K562 (cell line): ENCODE results near the gene ZNF577. TPM values are rescaled to one million over a fixed set of nuclear protein-coding genes. Genes with fewer than 3 reads are reported as not detected.

Experiments used
- ATAC-seq: fragments of 200-7000 bp; cut with Tn5 transposase; 3 replicates; pipeline ENCODE4 v1.9.1; 2020; ENCODE audit warnings: moderate library complexity
- BruUV-seq: library from RNA; stranded (reverse); fragments of 400-500 nt; replicated peaks from 2 replicates; lab custom pipeline; 2021; lab: Mats Ljungman, UMichigan
- CTCF ChIA-PET: fragments of 300-600 bp; formaldehyde crosslinking; extraction: SDS; loops from one replicate; lab custom pipeline; 2021; ENCODE audit warnings: low intra/inter-chr PET ratio; lab: Yijun Ruan, JAX
- POLR2A ChIA-PET: fragments of 300-600, 350-650 bp; sonication (Branson Sonifier 250); formaldehyde crosslinking; extraction: SDS; loops from one replicate; lab custom pipeline; 2021; ENCODE audit warnings: antibody characterized with exemption, inconsistent platforms; lab: Yijun Ruan, JAX
- DNase-seq, 4 experiments: peaks; one replicate each; pipeline versions ENCODE4 v3.0.0 to v3.0.0-alpha.2; 2011 to 2018; ENCODE audit warnings: low spot score in 3 of 4, mixed read lengths in 3 of 4; ENCODE audit errors: extremely low read depth in 1 of 4
- FAIRE-seq: peaks from 2 replicates; lab custom pipeline; 2011; peaks lifted over from hg19 to GRCh38; lab: Jason Lieb, UNC
- H2AFZ ChIP-seq: 2 replicates; pipeline ENCODE4 v1.6.0; 2011; ENCODE audit warnings: low read depth, low read length, control low read depth, inconsistent platforms
- H3K27ac ChIP-seq: fragments of 200-600 bp; 3 replicates; pipeline ENCODE4 v1.8.0; 2011; ENCODE audit warnings: low read depth, mild to moderate bottlenecking, control low read depth, inconsistent platforms, low read length, moderate library complexity, mixed read lengths; ENCODE audit errors: extremely low read depth
- H3K27me3 ChIP-seq, 2 experiments: fragments of 300-600 bp in 1 of 2; 2 replicates in 1 of 2; 3 replicates in 1 of 2; pipeline versions ENCODE4 v1.6.0 to v1.8.0; 2011; ENCODE audit warnings: inconsistent platforms in 2 of 2, low read length in 2 of 2, mild to moderate bottlenecking in 1 of 2, mixed read lengths in 1 of 2, moderate library complexity in 1 of 2; ENCODE audit not compliant: control insufficient read depth in 2 of 2, insufficient read depth in 2 of 2
- H3K36me3 ChIP-seq: fragments of 300-600 bp; 3 replicates; pipeline ENCODE4 v1.8.0; 2011; ENCODE audit warnings: mild to moderate bottlenecking, low read length, inconsistent platforms; ENCODE audit not compliant: control insufficient read depth, insufficient read depth
- H3K4me1 ChIP-seq, 2 experiments: fragments of 200-600 bp in 1 of 2; replicated peaks in 1 of 2; 2 replicates in 1 of 2; 3 replicates in 1 of 2; pipeline versions ENCODE4 v1.5.1 to v1.8.0; 2011; ENCODE audit warnings: inconsistent platforms in 2 of 2, low read length in 2 of 2, mild to moderate bottlenecking in 1 of 2, mixed read lengths in 1 of 2, moderate library complexity in 1 of 2; ENCODE audit not compliant: control insufficient read depth in 2 of 2, insufficient read depth in 2 of 2
- H3K4me2 ChIP-seq: 2 replicates; pipeline ENCODE4 v1.6.1; 2011; ENCODE audit warnings: low read length, control low read depth, inconsistent platforms, mixed read lengths; ENCODE audit not compliant: insufficient read depth
- H3K4me3 ChIP-seq: fragments of 200-600 bp; sonication (generic), shearing (Covaris generic); 2 replicates; pipeline ENCODE4 v1.5.1; 2016; ENCODE audit warnings: control low read depth, inconsistent platforms
- H3K79me2 ChIP-seq: fragments of 200-600 bp; 3 replicates; pipeline ENCODE4 v1.8.0; 2011; ENCODE audit warnings: low read length, inconsistent platforms; ENCODE audit not compliant: control insufficient read depth, insufficient read depth
- H3K9ac ChIP-seq, 2 experiments: 2 replicates each; pipeline versions ENCODE4 v1.6.0 to v1.6.1; 2011; ENCODE audit warnings: low read depth in 2 of 2, low read length in 2 of 2, control low read depth in 1 of 2, inconsistent platforms in 1 of 2, mild to moderate bottlenecking in 1 of 2, mixed read lengths in 1 of 2; ENCODE audit not compliant: insufficient read depth in 1 of 2
- H3K9me1 ChIP-seq: one replicate; pipeline ENCODE4 v1.6.0; 2011; ENCODE audit warnings: inconsistent platforms, mild to moderate bottlenecking, low read length, moderate library complexity; ENCODE audit not compliant: control insufficient read depth, insufficient read depth
- H3K9me3 ChIP-seq: replicated peaks from 2 replicates; pipeline ENCODE4 v1.5.1; 2011; ENCODE audit warnings: low read depth, low read length, inconsistent platforms; ENCODE audit not compliant: control insufficient read depth, insufficient read depth
- H4K20me1 ChIP-seq: replicated peaks from 2 replicates; pipeline ENCODE4 v1.6.1; 2011; ENCODE audit warnings: low read length, inconsistent platforms, mixed read lengths; ENCODE audit not compliant: control insufficient read depth, insufficient read depth
- BRF2 ChIP-seq: IDR thresholded peaks from 3 replicates; pipeline ENCODE4 v1.6.1; 2011; ENCODE audit warnings: borderline replicate concordance, mild to moderate bottlenecking; ENCODE audit not compliant: insufficient read length, insufficient read depth
- CHCHD3 ChIP-seq: fragments of 250-450 bp; sonication (Bioruptor Pico); IDR thresholded peaks from 2 replicates; pipeline ENCODE4 v2.1.2; 2022; ENCODE audit warnings: mild to moderate bottlenecking
- DPF2 ChIP-seq: fragments of 450-650 bp; IDR thresholded peaks from 2 replicates; pipeline ENCODE4 v1.6.1; 2016
- HLTF ChIP-seq: fragments of 450-650 bp; IDR thresholded peaks from 2 replicates; pipeline ENCODE4 v1.6.1; 2016
- U2AF2 ChIP-seq: fragments of 200-400 bp; formaldehyde crosslinking; optimal IDR thresholded peaks from 2 replicates; pipeline ENCODE3; 2017; ENCODE audit warnings: low read depth, mild to moderate bottlenecking, low read length
- ZNF318 ChIP-seq, 2 experiments: fragments of 450-650 bp; IDR thresholded peaks; 2 replicates each; pipeline ENCODE4 v1.6.1; 2016; ENCODE audit warnings: mild to moderate bottlenecking in 2 of 2, borderline replicate concordance in 1 of 2, low read depth in 1 of 2, moderate library complexity in 1 of 2
- WGBS: fragments of 100-300 bp; shearing (Covaris generic); methylation state at CpG from one replicate; pipeline ENCODE4 v1.1.6; 2016; ENCODE audit warnings: low coverage, mixed read lengths; ENCODE audit not compliant: insufficient coverage; ENCODE audit errors: missing lambda C conversion rate; 5-methylcytosine and 5-hydroxymethylcytosine counted together
- in situ Hi-C: fragments of 300-500 bp; cut with MboI; formaldehyde crosslinking; loops from 4 replicates; pipeline ENCODE4 v1.15.0; 2018; ENCODE audit warnings: inconsistent platforms, mixed read lengths
- intact Hi-C: fragments of 100-400 bp; cut with micrococcal nuclease; formaldehyde crosslinking; loops from 2 replicates; pipeline ENCODE4 v1.14.2; 2022
- polyA plus RNA-seq, 8 experiments: library from polyadenylated mRNA; depleted of rRNA in 4 of 8; stranded (reverse) in 5 of 8; unstranded in 3 of 8; fragments of >200 nt; fragmentation: Nextera tagmentation in 2 of 8; fragmentation: Illumina TruSeq in 1 of 8; extraction: Ambion mirVana in 2 of 8; extraction: Trizol in 1 of 8; gene quantifications; 2 replicates each; pipeline versions ENCODE4 v1.2.1 to v1.2.3, GENCODE V29; 2011 to 2014; ENCODE audit warnings: inconsistent platforms in 1 of 8, missing spikeins in 1 of 8
- total RNA-seq, 7 experiments: library from RNA; depleted of rRNA in 6 of 7; stranded (reverse); fragments of >200 nt in 6 of 7; fragmentation: Illumina TruSeq in 2 of 7; extraction: Trizol in 2 of 7; gene quantifications; 2 replicates each; pipeline versions ENCODE4 v1.2.1 to v1.2.3, GENCODE V29; 2011 to 2021; ENCODE audit warnings: low replicate concordance in 1 of 7

The ZNF577 gene
- total and polyA plus RNA-seq, 9 of the 15 experiments (the other 6 are each of a cell fraction or from before 2014, with no cell fraction given): 1.3 to 12.7 (median 7.0) TPM

- ChIA-PET CTCF (no interaction called here), POLR2A (interaction anchor here (0.5 kb wide), 1 partner anchor 9 kb away, joined by 3 read pairs; no protein-coding TSS in a partner anchor)
- intact Hi-C loops (no loop called here), in situ Hi-C loops (no loop called here)
- Histone ChIP-seq H3K4me1 (peaks cover 4 to 5% of the 10 kb centered on the region in 2 experiments; a peak in 4 of 5 replicates), H3K4me3 (peak within 1 kb of the TSS; percentile 62), H3K9ac (peak within 1 kb of the TSS; percentile 85 to 93), H3K9me3 (peaks cover 18% of the 10 kb centered on the region), H3K27me3 (no peaks in the 10 kb centered on the region), H3K79me2 (peaks cover 43% of the 10 kb centered on the region), H3K27ac (peak within 1 kb of the TSS; percentile 79), H3K36me3 (peaks cover 24% of the 10 kb centered on the region), H3K9me1 (no peaks in the 10 kb centered on the region), H2AFZ (peak within 1 kb of the TSS; percentile 85), H3K4me2 (peak within 1 kb of the TSS; percentile 84), H4K20me1 (no peaks in the 10 kb centered on the region)
- no TSS peak for BruUV-seq
- ATAC-seq: peak; percentile 100
- DNase-seq: peak; percentile 89 to 92 (median 89)
- WGBS: 3% methylated on average over 43 of the region's 43 CpGs
- FAIRE-seq: peak; percentile 98
- peak; percentile 84; the same call in 1 of the 2 replicates for TF ChIP-seq HLTF
- TF ChIP-seq CHCHD3 (CRISPR knock-in tag): no peak
- TF ChIP-seq U2AF2: no peak
- peak; percentile 49 for TF ChIP-seq DPF2
- no peak for TF ChIP-seq ZNF318 (IDR thresholded peaks at IDR 0.05; ENCODE audit: borderline replicate concordance in 1 of 2, low read depth in 1 of 2)
- no peak for TF ChIP-seq BRF2
Measured at GRCh38 chr19:51904331-51905165, 16.8 kb upstream of the ZNF577 start, which contains the start of gene ZNF649. ZNF649 (minus strand) TSS chr19:51905017; CDS start chr19:51900107, 4,910 bp downstream.
